Stimulated activated CD4-positive, alpha-beta T cell treated with anti-CD3 and anti-CD28 coated beads, Interleukin-12 subunit alpha, Interleukin-12 subunit beta, amount 100 ng/mL, for 4 hours (primary cell): ENCODE measurements around the gene PGGHG.
A peak's percentile ranks its signal among the peaks of the same experiment; 100 is the strongest.
"Not testable (repeated sequence)": the region's sequence is repeated elsewhere in the genome, so short reads cannot be mapped to it uniquely, and the experiment has no call there.

ENCODE experiments used
- DNase-seq: peaks from one replicate; pipeline ENCODE4 v3.0.0-alpha.2; 2020

Gene PGGHG

GRCh38 chr11:299081-299891 lies 10.4 kb downstream of the PGGHG start, which contains the start of gene IFITM5:
Gene IFITM5, minus strand, starts transcription at chr11:299526. Its CDS starts 36 bp downstream, at chr11:299490.
- DNase-seq, result no peak

GRCh38 chr11:299951-300735 lies 11.2 kb downstream of the PGGHG start:
- DNase-seq, result no peak

- no peak for DNase-seq
Observed at GRCh38 chr11:303363-303762, 14.4 kb downstream of the PGGHG start.

- no peak for DNase-seq
Observed at GRCh38 chr11:304061-304506, 15.2 kb downstream of the PGGHG start.

- DNase-seq, result peak; percentile 52
Observed at GRCh38 chr11:304915-305843, 16.3 kb downstream of the PGGHG start.

- DNase-seq, result no peak
Observed at GRCh38 chr11:305844-306211, 16.9 kb downstream of the PGGHG start.

- DNase-seq, result no peak
Observed at GRCh38 chr11:306645-307371, 17.9 kb downstream of the PGGHG start.

GRCh38 chr11:307766-308708 lies 19.1 kb downstream of the PGGHG start, which contains the start of gene IFITM2:
Gene IFITM2, plus strand, starts transcription at chr11:307816. Its CDS starts 377 bp downstream, at chr11:308193.
- not testable (repeated sequence) for DNase-seq

- not testable (repeated sequence) for DNase-seq
Observed at GRCh38 chr11:308740-309665, 20.1 kb downstream of the PGGHG start.

- DNase-seq, result not testable (repeated sequence)
Observed at GRCh38 chr11:309979-310572, 21.1 kb downstream of the PGGHG start.

GRCh38 chr11:311013-311748 lies 22.3 kb downstream of the PGGHG start:
- not testable (repeated sequence) for DNase-seq

GRCh38 chr11:312092-312816 lies 23.3 kb downstream of the PGGHG start:
- DNase-seq, result no peak

GRCh38 chr11:313304-313786 lies 24.4 kb downstream of the PGGHG start:
- no peak for DNase-seq

- no peak for DNase-seq
Observed at GRCh38 chr11:313787-314553, 25.0 kb downstream of the PGGHG start, which contains the start of gene IFITM1. Gene IFITM1, plus strand, starts transcription at chr11:314040. Its CDS starts 131 bp downstream, at chr11:314171.

- not testable (repeated sequence) for DNase-seq
Observed at GRCh38 chr11:314554-314875, 25.6 kb downstream of the PGGHG start.

- DNase-seq, result no peak
Observed at GRCh38 chr11:315051-315481, 26.1 kb downstream of the PGGHG start.

GRCh38 chr11:315516-315994 lies 26.6 kb downstream of the PGGHG start:
- no peak for DNase-seq
